GM18868 (cell line): ENCODE data around the gene UVRAG.

Experiments used
- ATAC-seq: cut with Tn5 transposase; IDR thresholded peaks from one replicate; pipeline ENCODE4 v1.9.1; 2021; ENCODE audit warnings: mild to moderate bottlenecking, moderate library complexity; ENCODE audit not compliant: unreplicated experiment

UVRAG gene

GRCh38 chr11:76086743-76087635, 272.0 kb downstream of the UVRAG start:
- ATAC-seq: no peak

- no peak for ATAC-seq
Measured at GRCh38 chr11:76087749-76088148, 272.7 kb downstream of the UVRAG start.

GRCh38 chr11:76088511-76088910, 273.5 kb downstream of the UVRAG start:
- no peak for ATAC-seq

- ATAC-seq: no peak
Measured at GRCh38 chr11:76090174-76090573, 275.2 kb downstream of the UVRAG start.

GRCh38 chr11:76090821-76091220, 275.8 kb downstream of the UVRAG start:
- no peak for ATAC-seq

- no peak for ATAC-seq
Measured at GRCh38 chr11:76094740-76095139, 279.7 kb downstream of the UVRAG start.

- no peak for ATAC-seq
Measured at GRCh38 chr11:76095891-76096290, 280.9 kb downstream of the UVRAG start.

- no peak for ATAC-seq
Measured at GRCh38 chr11:76096552-76096951, 281.5 kb downstream of the UVRAG start.

- ATAC-seq: no peak
Measured at GRCh38 chr11:76102802-76103201, 287.8 kb downstream of the UVRAG start.

GRCh38 chr11:76103460-76103859, 288.4 kb downstream of the UVRAG start:
- no peak for ATAC-seq

- ATAC-seq: no peak
Measured at GRCh38 chr11:76104285-76104684, 289.3 kb downstream of the UVRAG start.

GRCh38 chr11:76105637-76106036, 290.6 kb downstream of the UVRAG start:
- no peak for ATAC-seq

GRCh38 chr11:76107971-76108370, 293.0 kb downstream of the UVRAG start:
- ATAC-seq: no peak

GRCh38 chr11:76114238-76114637, 299.2 kb downstream of the UVRAG start:
- no peak for ATAC-seq

GRCh38 chr11:76115555-76115954, 300.5 kb downstream of the UVRAG start:
- ATAC-seq: no peak

GRCh38 chr11:76119032-76119431, 304.0 kb downstream of the UVRAG start:
- ATAC-seq: no peak

- no peak for ATAC-seq
Measured at GRCh38 chr11:76119779-76120178, 304.8 kb downstream of the UVRAG start.

GRCh38 chr11:76120513-76121101, 305.6 kb downstream of the UVRAG start:
- no peak for ATAC-seq

GRCh38 chr11:76123248-76123647, 308.2 kb downstream of the UVRAG start:
- ATAC-seq: no peak

GRCh38 chr11:76124905-76125770, 310.1 kb downstream of the UVRAG start:
- peak; percentile 80 for ATAC-seq

GRCh38 chr11:76129729-76130128, 314.7 kb downstream of the UVRAG start:
- ATAC-seq: no peak
